ENCODE results near the gene RBM5.
A peak's percentile ranks its signal among the peaks of the same experiment; 100 is the strongest.

RBM5 gene

GRCh38 chr3:50140990-50141389 is 52.3 kb downstream of the RBM5 start:
- no peak for DNase-seq

DNA sequence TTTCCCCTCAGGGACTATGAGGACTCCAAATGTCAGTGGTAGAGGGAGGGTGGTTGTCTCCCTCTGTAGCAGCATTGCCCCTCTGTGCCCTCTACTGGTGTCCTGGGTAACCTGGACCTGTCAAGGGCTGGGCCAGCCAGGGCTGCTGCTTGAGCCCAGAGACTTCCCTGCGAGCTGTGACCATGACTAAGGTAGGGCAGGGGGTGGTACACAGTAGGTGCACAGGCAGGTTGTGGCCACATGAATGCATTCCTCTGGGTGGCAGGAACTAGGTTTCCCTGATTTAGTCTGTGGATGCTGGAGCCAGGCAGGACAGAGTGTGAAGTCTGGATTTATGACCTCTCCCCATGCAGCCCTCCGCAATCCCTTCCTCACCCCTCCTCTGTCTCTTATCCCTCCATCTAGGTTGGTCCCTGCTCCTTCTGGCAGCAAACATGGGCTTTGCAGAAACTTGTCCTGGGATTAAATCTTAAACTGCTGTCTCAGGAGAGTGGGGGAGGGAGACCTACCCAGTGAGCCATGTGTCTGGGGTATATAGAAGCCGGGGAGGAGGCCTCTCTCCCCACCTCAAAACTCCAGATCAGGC is 57.7 kb downstream of the RBM5 start:
- DNase-seq, result no peak

DNA sequence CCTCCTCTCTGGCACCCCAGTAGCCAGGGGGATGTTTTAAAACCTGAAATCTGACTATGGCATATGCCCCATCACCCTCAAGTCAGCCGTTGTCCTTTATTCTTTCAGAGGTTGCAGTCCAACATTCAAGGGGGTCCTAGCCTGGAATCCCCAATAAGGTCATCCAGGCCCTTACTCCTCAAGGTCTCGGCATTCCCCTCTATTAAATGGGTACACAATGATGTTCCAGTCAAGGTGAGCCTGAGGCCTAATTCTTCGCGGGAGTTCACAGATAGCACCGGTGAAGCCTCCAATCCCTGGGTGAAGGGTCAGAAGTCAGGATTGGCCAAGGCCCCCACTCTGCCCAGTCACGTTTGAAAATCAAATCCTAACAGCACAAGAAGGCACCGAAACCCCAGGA is 58.3 kb downstream of the RBM5 start:
- no peak for DNase-seq

- no peak for DNase-seq
Measured at GRCh38 chr3:50147447-50147846, 58.7 kb downstream of the RBM5 start.

- no peak for DNase-seq
Measured at GRCh38 chr3:50147861-50148260, 59.1 kb downstream of the RBM5 start.

DNA sequence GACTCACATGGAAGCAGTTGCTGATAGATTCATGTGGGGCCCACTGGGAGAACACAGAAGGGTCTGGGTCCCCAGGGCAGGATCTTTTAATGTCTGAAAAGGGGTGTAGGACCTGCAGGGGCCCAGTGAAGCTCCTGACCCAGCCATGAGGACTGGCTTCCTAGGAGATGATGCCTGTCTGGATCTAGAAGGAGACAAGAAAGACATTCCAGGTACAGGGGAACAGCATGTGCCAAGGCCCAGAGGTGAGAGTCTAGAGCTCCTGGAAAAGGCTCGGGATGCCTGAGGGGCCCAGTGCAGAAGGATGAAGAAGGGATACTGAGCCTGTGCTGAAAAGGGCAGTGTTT is 61.7 kb downstream of the RBM5 start:
- DNase-seq, result no peak

DNA sequence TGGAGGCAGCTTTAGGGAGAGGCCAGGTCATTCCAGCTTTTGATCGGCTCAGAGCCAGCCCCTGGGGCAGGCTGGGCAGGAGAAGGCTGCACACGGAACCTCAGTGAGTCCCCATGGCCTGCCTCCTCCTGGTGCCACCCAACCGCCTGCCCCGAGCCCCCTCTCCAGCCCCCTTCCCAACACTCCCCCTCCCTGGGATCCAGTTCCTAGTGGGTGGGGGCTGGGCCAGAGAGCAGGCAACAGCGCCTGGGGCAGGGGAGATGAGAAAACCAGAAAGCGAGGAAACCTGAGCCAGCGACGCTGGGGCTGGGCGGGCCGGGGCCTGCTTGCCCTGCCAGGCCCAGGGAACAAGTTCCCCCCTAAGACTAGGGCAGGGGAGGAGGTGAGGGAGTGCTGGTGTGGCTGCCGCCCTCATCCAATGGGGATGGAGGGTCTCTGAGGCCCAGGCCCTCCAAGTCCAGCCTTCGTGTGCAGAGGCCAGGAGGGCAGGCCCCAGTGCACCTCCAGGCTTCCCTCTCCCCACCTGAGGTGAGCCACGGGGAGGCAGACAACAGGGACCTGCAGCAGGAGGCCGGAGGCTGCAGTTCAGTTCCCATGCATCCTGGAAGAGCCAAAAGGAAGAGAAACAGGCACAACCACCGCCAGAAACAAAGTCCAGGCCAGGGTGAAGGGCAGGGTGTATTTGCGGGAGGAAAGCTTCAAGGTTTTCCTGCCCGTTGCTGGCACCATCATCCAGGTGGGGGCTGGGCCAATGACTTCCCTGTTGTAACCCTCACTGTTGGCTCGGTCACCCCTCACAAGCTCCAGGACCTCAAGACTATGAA is 62.4 kb downstream of the RBM5 start:
- no peak for DNase-seq

- DNase-seq, result no peak
Measured at GRCh38 chr3:50151728-50152127, 63.0 kb downstream of the RBM5 start.

DNA sequence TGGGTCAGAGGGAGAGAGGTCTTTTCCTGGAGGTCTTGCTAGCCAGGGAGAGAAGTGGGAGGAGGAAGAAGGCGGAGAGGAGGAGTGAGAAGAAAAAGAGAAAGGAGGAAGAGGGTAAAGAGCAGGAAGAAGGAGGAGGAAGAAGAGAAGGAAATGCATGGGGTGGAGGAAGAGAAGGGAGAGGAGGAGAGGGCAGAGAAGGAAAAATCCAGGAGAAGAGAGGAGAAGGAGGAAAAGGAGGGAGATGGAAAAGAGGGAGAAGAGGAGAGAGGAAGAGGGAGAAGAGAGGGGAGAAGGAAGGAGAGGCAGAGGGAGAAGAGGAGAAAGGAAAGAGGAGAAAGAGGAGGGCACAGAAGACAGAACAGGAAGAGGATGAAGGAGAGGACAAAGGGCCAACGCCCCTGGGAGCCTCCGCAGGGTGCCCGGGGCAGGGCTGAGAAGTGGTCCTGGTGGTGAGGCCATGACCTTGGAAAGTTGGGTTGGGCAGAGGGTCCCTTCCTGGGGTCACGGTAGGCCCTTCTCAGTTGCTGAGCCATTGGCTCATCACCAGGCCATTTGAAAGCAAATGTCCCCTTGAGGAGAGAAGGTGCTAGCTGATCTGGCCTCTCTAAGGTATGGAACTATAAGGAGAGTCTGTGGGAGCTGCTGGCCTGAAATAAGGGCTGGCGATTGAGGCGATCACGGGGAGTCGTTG is 65.2 kb downstream of the RBM5 start:
- no peak for DNase-seq

- DNase-seq, result peak; percentile 36
Measured at GRCh38 chr3:50154476-50154839, 65.7 kb downstream of the RBM5 start.

- peak; percentile 36 for DNase-seq
Measured at GRCh38 chr3:50154840-50155490, 66.2 kb downstream of the RBM5 start, which contains the start of gene SEMA3F. Gene SEMA3F (plus strand): TSS chr3:50155324. CDS start chr3:50159623, 4,299 bp downstream.

GRCh38 chr3:50155491-50155878 is 66.8 kb downstream of the RBM5 start:
- DNase-seq, result no peak

GRCh38 chr3:50155891-50156290 is 67.2 kb downstream of the RBM5 start:
- no peak for DNase-seq

- no peak for DNase-seq
Measured at GRCh38 chr3:50156549-50157493, 68.1 kb downstream of the RBM5 start.

GRCh38 chr3:50157827-50158529 is 69.3 kb downstream of the RBM5 start:
- DNase-seq, result no peak

DNA sequence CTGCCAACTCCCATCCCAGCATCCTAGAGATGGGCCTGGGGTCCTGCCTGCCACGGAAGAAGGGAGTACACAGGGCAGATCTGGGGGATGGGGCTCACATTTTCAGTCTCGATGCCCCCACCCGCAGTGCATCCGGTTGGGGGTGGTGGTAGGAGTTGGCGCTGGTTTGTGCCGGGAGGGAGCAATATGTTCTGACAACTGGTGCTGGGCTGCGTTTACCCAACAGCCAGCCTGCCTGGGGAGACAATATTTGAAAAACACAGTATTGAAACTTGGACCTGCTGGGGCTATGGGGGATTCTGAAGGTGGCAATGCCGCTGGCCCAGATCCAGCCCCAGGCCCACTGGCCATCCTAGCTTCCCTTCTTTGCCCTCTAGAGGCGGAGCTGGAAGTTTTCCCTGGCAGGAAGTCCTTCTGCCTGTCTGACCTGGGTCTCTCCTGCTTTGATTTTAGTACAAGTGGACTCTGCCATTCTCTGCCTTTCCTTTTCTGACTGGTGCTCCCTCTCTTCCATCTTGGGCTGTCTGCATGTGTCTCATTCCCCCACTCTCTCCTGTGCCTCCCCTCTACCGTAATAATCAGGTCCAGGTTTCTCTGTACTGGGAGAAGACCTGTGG is 69.9 kb downstream of the RBM5 start:
- DNase-seq, result no peak

DNA sequence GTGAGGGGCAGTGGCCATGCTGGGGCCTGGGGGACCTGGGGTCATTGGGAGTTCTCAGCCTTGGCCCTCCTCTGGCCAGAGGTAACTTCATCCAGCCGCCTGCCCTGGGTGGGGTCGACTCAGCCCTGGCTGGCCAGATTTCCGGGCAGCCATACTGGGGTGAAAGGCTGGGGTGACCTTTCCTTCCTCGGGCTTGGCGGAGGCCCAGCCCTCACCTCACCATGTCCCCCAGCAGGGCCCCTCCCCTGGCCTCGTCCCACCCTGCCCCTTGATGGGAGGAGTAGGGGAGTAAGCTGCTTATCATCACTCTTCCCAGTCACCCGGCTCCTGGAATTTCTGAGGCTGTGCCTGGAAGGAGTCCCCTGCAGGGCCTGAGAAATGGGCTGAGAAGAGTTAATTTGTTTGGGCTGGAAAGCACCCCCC is 71.9 kb downstream of the RBM5 start:
- no peak for DNase-seq

DNA sequence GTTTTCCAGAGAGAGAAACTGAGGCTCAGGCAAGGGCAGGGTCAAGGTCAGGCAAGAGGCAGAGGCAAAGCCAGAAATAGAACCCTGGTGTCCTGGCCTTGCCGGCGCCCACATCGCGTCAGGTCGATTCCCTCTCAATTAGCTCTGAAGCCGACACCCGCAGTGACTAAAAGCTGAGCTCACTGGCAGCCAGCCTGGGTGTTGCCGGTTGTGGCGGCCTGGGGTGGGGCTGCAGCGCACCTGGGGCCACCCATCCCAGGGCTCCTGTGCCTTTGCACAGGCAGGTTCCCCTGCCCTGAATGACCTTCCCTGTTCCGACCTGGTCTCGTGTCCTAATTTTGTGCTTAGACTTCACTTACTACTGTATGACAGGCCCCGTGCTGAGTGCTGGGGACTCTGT is 72.6 kb downstream of the RBM5 start:
- peak; percentile 13 for DNase-seq

GRCh38 chr3:50162034-50162883 is 73.5 kb downstream of the RBM5 start:
- no peak for DNase-seq
